CD4-positive, alpha-beta T cell treated with Interleukin-1 beta for 1 hour (primary cell): ENCODE data around the gene BSN.
A peak's percentile ranks its signal among the peaks of the same experiment; 100 is the strongest.

ENCODE experiments used
- DNase-seq, 2 donors: peaks; one replicate each; pipeline ENCODE4 v3.0.0-alpha.2; 2020 to 2022

The BSN gene

DNA sequence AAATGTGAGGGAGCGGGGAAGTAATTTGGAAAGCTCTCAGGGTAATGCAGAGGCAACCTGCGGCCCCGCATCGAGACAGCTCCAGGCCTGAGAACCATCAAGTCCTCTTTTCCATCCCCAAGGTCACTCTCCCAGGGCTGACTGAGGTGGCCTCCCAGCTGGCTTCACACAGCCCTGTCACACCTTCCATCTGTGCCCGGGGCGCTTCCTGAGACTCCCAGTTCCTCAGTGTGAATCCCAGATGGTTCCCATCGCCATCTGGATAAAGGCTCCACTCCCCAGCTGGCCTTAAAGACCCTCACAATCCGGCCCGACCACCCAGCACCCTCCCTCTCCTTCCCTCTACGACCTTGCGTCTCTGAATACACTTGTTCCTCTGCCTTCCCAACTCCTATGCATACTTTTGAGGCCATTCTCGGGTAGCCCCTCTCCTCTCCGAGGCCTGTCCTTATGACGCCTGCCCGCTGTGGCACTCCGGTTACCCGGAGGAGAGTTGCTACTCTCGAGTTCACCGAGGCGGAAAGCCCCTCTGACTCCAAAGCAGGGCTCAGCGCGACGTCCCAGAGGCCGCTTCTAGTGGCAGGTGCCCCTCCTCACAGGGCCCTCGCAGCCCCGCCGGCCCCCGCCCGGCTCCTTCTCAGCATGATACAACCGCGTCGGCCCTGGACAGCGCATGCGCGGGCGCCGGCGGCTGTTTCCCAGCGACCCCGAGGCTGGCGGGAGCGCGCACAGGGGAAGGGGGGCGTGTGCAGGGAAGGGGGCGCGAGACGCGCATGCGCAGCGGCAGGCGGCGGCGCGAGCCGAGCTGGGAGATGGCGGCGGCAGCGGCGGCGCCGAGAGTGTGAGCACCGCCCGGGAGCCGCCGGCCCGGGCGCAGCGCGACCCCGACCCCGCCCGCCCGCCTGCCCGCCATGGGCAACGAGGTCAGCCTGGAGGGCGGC lies at the start of gene BSN:
Gene BSN, plus strand, starts transcription at position 786 of the 941 bp plus-strand sequence. Its CDS starts 126 bp downstream, at position 912.
- peak; percentile 88 to 90 for DNase-seq

DNA sequence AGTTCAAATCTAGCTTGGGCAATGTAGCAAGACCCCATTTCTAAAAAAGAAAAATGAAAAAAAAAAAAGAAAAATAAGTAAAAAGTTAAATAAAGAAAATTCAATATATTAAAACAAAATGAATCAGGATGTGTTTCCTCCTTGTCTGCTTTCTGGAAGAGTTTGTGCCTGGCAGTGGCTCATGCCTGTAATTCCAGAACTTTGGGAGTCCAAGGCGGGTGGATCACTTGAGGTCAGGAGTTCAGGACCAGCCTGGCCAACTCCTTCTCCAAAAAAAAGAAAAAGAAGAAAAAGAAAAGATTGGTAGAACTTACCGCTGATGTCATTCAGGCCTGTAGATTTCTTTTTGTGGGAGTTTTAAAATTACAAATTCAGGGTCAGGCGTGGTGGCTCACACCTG lies 47.4 kb upstream of the BSN start:
- DNase-seq, result no peak

- DNase-seq, result no peak
These were observed 45.2 kb upstream of the BSN start for GRCh38 chr3:49509028-49509561.

- DNase-seq, result no peak
These were observed 42.6 kb upstream of the BSN start for GRCh38 chr3:49511639-49512038.

- no peak for DNase-seq
These were observed 41.4 kb upstream of the BSN start for GRCh38 chr3:49512781-49513355.

GRCh38 chr3:49513494-49514124 lies 40.7 kb upstream of the BSN start:
- DNase-seq, result no peak

- DNase-seq, result no peak
These were observed 36.3 kb upstream of the BSN start for GRCh38 chr3:49518016-49518415.

- no peak for DNase-seq
These were observed 35.8 kb upstream of the BSN start for GRCh38 chr3:49518441-49518840.

DNA sequence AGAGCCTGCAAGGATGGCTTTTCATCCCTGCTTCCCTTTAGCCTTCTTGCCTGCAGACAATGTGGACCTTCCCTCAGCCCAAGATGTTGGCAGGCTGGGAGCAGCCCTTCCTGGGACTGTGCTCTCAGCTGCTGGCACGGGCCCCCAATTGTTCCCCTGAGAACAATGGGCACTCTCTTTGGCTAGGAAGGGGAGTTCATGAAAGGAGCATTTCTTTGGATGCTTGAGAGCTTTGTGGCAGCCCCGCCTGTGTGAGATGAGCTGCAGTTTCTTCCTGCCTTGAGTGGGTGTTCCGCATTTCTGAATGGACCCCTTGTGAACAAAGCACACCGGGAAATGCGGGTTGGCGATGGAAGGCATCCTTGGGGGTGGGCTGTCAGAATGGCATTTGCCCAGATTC lies 35.0 kb upstream of the BSN start:
- no peak for DNase-seq

GRCh38 chr3:49519916-49520385 lies 34.3 kb upstream of the BSN start:
- no peak for DNase-seq

GRCh38 chr3:49523756-49524747 lies 30.2 kb upstream of the BSN start:
- no peak for DNase-seq

DNA sequence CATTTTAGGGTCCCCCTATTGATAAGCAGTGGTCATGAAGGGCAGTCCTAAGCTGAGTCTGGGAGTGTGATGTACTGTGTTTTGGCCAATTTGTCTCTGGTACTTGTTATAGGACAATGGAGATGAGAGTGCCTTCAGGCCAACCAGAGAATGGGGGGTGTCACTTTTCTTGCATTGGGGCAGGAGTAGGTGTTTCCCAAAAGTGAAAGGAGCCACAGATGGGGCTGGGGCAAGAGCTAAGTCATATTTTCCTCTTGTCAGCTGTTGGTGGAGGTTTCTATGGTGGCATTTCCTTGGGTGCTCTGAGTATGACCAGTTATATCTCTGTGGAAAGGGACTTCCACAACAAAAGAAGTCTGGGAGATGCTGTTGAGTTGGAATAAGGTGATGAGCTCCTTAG lies 24.7 kb upstream of the BSN start:
- DNase-seq, result no peak

DNA sequence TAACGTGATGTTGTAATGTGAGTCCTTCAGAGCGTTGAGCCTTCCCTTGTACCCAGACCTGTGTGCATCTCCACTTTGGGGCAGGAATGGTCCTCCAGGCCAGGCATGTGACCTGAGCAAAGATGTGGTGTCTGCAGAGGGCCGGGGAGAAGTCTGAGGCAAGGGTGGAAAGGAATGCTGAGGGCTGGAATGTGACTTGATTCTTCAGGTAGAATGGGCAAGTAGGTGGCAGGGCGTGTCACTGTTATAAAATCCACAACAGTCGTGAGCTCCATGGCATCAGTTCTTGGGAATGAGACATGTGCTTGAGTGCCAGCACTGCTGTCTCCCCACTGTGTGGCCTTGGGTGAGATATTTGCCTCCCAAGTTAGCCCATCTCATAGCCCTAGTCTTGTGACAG lies 24.0 kb upstream of the BSN start:
- no peak for DNase-seq

GRCh38 chr3:49530701-49531100 lies 23.6 kb upstream of the BSN start:
- no peak for DNase-seq

DNA sequence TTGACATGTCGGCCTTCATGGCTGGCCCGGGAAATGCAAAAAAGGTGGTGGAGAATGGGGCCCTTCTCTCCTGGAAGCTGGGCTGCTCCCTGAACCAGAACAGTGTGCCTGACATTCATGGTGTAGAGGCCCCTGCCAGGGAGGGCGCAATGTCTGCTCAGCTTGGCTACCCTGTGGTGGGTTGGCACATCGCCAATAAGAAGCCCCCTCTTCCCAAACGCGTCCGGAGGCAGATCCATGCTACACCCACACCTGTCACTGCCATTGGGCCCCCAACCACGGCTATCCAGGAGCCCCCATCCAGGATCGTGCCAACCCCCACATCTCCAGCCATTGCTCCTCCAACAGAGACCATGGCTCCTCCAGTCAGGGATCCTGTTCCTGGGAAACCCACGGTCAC lies 23.1 kb upstream of the BSN start:
- no peak for DNase-seq

DNA sequence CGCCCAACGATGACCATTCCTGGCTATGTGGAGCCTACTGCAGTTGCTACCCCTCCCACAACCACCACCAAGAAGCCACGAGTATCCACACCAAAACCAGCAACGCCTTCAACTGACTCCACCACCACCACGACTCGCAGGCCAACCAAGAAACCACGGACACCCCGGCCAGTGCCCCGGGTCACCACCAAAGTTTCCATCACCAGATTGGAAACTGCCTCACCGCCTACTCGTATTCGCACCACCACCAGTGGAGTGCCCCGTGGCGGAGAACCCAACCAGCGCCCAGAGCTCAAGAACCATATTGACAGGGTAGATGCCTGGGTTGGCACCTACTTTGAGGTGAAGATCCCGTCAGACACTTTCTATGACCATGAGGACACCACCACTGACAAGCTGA lies 22.6 kb upstream of the BSN start:
- DNase-seq, result no peak

DNA sequence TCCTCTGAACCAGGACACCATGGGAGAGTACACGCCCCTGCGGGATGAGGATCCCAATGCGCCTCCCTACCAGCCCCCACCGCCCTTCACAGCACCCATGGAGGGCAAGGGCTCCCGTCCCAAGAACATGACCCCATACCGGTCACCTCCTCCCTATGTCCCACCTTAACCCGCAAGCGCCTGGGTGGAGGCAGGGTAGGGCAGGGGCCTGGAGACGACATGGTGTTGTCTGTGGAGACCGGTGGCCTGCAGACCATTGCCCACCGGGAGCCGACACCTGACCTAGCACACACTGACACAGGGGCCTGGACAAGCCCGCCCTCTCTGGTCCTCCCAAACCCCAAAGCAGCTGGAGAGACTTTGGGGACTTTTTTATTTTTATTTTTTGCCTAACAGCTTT lies 21.2 kb upstream of the BSN start:
- no peak for DNase-seq

DNA sequence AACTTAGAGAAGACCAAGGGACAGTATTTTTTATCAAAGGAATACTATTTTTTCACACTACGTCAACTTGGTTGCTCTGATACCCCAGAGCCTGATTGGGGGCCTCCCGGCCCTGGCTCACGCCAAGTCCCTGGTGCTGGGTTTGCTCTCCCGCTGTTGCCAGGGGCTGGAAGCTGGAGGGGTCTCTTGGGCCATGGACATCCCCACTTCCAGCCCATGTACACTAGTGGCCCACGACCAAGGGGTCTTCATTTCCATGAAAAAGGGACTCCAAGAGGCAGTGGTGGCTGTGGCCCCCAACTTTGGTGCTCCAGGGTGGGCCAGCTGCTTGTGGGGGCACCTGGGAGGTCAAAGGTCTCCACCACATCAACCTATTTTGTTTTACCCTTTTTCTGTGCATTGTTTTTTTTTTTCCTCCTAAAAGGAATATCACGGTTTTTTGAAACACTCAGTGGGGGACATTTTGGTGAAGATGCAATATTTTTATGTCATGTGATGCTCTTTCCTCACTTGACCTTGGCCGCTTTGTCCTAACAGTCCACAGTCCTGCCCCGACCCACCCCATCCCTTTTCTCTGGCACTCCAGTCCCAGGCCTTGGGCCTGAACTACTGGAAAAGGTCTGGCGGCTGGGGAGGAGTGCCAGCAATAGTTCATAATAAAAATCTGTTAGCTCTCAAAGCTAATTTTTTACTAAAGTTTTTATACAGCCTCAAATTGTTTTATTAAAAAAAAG lies 20.3 kb upstream of the BSN start:
- no peak for DNase-seq

- DNase-seq, result no peak
These were observed 19.5 kb upstream of the BSN start for GRCh38 chr3:49534581-49535441.
